WI38 (cell line): ENCODE measurements around the gene LRRC58.

Experiments used
- H3K4me3 ChIP-seq: 2 replicates; pipeline ENCODE4 v1.5.1; 2011; ENCODE audit warnings: low read depth, mild to moderate bottlenecking, control low read depth, low read length
- TF ChIP-seq, protein P1 (sequence below): IDR thresholded peaks from 2 replicates; pipeline ENCODE4 v1.5.1; 2012; ENCODE audit warnings: low read depth, mild to moderate bottlenecking, control low read depth, low read length

LRRC58 gene

DNA sequence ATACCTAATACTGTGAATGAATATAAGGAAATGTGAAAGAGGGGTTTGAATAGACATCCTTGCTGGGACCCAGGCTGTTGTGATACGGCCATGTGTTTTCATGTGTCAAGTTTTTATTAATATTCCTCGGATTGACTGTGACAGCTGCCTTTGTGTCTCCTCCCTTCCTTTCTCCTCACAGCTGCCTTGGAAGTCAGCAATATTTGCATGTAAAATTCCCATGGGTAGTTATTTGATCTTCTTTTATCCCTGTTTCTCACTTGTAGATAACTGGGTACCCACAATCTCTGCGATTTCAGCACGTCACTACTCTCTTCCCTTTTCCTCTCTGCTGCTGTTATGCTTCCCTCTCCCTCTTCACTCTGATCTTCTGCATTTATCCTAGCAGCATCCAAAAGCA is 73.5 kb downstream of the LRRC58 start:
- TF ChIP-seq, protein P1, sequence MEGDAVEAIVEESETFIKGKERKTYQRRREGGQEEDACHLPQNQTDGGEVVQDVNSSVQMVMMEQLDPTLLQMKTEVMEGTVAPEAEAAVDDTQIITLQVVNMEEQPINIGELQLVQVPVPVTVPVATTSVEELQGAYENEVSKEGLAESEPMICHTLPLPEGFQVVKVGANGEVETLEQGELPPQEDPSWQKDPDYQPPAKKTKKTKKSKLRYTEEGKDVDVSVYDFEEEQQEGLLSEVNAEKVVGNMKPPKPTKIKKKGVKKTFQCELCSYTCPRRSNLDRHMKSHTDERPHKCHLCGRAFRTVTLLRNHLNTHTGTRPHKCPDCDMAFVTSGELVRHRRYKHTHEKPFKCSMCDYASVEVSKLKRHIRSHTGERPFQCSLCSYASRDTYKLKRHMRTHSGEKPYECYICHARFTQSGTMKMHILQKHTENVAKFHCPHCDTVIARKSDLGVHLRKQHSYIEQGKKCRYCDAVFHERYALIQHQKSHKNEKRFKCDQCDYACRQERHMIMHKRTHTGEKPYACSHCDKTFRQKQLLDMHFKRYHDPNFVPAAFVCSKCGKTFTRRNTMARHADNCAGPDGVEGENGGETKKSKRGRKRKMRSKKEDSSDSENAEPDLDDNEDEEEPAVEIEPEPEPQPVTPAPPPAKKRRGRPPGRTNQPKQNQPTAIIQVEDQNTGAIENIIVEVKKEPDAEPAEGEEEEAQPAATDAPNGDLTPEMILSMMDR, result no peak
- H3K4me3 ChIP-seq, result no peak overlapping the region

DNA sequence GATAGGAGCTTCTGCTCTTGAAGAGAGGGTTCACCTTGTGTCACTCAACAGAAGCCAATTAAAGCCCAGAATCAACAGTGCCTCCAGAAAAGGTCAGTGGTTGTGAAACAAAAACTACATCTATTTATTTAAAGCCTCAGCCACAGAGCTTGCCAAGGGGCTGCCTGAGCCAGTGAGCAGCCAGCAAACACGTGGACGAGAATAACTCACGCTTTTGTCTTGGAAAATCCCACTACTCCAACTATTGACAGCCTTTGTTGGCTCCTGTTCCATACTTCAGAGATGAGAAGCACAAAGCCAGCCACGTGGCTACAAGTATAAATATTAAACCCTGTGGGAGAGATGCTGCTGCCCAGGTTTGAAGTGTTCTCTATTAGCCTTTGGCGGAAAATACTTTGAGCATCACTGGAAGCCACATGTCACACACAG is 74.4 kb downstream of the LRRC58 start:
- H3K4me3 ChIP-seq, result no peak overlapping the region

More for the DNA sequence above, 74.4 kb downstream of the LRRC58 start:
- TF ChIP-seq, protein P1, result no peak
